Left colon (tissue), 2 donors: ENCODE results near the gene MED17. TPM values are rescaled to one million over a fixed set of nuclear protein-coding genes. Genes with fewer than 3 reads are reported as not detected.
A peak's percentile ranks its signal among the peaks of the same experiment; 100 is the strongest.
"Not testable (repeated sequence)": the region's sequence is repeated elsewhere in the genome, so short reads cannot be mapped to it uniquely, and the experiment has no call there.

Experiments
- ATAC-seq: fragments of 200-7000 bp; cut with Tn5 transposase; one replicate; pipeline ENCODE4 v1.9.1; 2020; ENCODE audit warnings: mild to moderate bottlenecking, moderate library complexity
- DNase-seq, 2 donors: peaks; one replicate each; pipeline ENCODE4 v3.0.0-alpha.2; 2020
- intact Hi-C, 2 donors: fragments of 100-400 bp; cut with DNase I in 1 of 2; cut with micrococcal nuclease in 1 of 2; formaldehyde crosslinking; loops; one replicate each; pipeline versions ENCODE4 v1.11.2 to v1.14.0; 2022; cut with DNase I, micrococcal nuclease
- long read RNA-seq: library from polyadenylated mRNA; unstranded; transcript quantifications from one replicate; pipeline ENCODE4 v2.0.0, GENCODE V29; 2021
- total RNA-seq, 2 donors: library from RNA; stranded (reverse); fragmentation: NEBNext Ultra II Directional; extraction: Animal tissue kit (Norgen Biotek cat#: 25700); gene quantifications; one replicate each; pipeline ENCODE4 v1.2.1, GENCODE V29; 2021
- donor health status: DM: no; HTN: no; CAD: no.
- donor health status: DM: yes; HTN: yes; CAD: no.

Gene MED17, protein sequence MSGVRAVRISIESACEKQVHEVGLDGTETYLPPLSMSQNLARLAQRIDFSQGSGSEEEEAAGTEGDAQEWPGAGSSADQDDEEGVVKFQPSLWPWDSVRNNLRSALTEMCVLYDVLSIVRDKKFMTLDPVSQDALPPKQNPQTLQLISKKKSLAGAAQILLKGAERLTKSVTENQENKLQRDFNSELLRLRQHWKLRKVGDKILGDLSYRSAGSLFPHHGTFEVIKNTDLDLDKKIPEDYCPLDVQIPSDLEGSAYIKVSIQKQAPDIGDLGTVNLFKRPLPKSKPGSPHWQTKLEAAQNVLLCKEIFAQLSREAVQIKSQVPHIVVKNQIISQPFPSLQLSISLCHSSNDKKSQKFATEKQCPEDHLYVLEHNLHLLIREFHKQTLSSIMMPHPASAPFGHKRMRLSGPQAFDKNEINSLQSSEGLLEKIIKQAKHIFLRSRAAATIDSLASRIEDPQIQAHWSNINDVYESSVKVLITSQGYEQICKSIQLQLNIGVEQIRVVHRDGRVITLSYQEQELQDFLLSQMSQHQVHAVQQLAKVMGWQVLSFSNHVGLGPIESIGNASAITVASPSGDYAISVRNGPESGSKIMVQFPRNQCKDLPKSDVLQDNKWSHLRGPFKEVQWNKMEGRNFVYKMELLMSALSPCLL
- 10 to 100 TPM; 22.6 to 25.6 TPM for total RNA-seq
- long read RNA-seq, full-length matches to known transcripts = 26 of 28 reads
- long read RNA-seq, partial matches to known transcripts = 1 of 28 reads
- long read RNA-seq, other reads (novel, unspliced or antisense) = 1 of 28 reads

DNA sequence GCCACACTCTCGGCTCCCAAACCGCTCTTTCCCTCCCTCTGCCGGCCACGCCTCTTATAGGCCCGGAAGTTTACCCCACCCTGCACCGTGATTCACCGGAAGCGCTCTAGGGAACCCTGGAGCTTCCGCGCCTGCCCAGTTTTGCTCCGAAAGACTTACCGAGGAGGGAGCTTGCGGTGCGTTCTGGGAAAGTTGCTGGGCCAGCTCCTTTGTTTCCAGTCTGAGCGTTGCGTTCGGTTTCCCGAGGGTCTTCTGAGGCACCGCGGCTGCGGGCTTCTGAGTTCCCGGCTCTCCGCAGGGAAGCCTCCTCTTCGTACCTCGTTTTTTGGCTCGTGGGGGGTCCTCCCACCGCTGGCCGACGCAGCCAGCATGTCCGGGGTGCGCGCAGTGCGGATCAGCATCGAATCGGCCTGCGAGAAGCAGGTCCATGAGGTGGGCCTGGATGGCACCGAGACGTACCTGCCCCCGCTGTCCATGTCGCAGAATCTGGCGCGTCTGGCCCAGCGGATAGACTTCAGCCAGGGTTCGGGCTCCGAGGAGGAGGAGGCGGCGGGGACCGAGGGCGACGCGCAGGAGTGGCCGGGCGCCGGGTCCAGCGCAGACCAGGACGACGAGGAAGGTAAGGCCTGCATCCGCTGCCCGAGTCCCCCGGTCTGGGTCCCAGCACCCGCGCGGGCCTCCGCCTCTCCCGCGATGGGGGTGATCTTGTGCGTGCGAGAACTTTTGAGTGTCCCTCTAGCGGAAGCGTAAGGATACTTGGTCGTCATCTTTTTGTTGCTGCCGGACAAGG, at the start of gene MED17:
TSS of gene MED17 (plus strand) at position 138 of the 790 bp plus-strand sequence. CDS start at position 370, 232 bp downstream.
- DNase-seq (peak; percentile 92 to 94), ATAC-seq (peak; percentile 99)
- intact Hi-C loops = loop anchor here in 1 of 2 donors (5.0 kb wide), 1 partner anchor 42 kb away; the partner anchor contains the start of genes C11orf54 and TAF1D

- intact Hi-C loops = no loop called here
- ATAC-seq = no peak
- no peak for DNase-seq
These were observed 49.5 kb upstream of the MED17 start for GRCh38 chr11:93734427-93735222.

GRCh38 chr11:93735627-93736026, 48.5 kb upstream of the MED17 start:
- ATAC-seq (no peak), DNase-seq (no peak)
- intact Hi-C loops = no loop called here

- DNase-seq = no peak
- no peak for ATAC-seq
- intact Hi-C loops = no loop called here
These were observed 48.0 kb upstream of the MED17 start for GRCh38 chr11:93736129-93736528.

DNA sequence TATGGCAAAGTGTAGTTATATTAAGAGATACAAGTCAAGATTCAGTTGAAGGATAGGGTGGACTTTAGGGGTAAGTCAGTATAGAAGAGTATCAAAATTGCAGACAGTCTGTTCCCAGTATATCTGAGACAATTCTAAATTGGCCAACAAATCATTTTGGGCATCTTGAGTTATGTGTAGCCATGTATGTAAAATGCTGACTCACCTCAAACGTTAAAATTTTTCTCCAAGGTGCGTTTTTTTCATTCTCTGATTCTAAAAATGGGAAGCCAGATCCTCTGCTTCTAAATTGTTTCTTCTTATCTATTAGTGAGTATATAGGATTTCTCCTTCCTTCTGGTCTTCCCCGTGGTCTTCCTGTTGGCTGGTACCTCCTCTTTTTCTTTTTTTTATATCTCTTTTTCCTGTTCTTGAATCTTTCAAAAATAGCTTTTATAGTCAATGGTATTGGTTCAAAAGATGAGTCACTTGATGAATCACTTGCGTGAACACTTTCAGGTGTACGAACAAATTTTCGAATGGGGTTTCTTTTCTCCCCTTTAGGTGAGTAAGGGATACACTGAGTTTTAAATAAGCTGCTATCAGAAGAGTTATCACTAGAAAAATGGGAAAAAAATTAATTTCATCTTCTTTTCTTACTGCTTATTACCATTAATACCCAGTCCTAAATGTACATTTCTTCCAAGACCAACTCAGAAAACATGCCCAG, 46.0 kb upstream of the MED17 start:
- ATAC-seq = no peak

GRCh38 chr11:93738647-93739081, 45.4 kb upstream of the MED17 start:
- DNase-seq (no peak), ATAC-seq (no peak)
- intact Hi-C loops = no loop called here

More for the DNA sequence above, 46.0 kb upstream of the MED17 start:
- intact Hi-C loops = no loop called here
- no peak for DNase-seq

DNA sequence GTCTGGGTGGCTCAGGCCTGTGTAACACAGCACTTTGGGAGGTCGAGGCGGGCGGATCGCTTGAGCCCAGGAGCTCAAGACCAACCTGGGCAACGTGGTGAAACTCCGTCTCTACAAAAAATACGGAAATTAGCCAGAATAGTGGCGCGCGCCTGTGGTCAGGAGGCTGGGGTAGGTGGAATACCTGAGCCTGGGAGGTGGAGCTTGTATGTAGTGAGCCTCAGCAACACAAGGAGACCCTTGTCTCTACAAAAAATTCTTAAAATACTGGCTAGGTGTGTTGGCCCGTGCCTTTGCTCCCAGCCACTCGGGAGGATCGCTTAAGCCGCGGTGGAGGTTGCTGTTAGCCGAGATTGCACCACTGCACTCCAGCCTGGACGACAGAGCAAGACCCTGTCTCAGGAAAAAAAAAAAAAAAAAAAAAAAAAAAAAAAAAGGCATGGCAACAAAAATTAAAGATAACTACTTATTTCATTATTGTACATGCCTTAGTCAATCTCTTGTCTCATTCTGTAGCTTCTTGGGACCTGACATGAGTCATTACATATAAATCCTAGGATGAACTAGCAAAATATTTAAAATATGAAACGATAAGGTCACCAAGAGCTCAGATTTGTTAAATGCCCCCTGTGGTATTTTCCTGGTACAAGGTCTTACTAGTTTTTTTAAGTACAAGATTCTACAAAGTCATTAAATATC, 43.9 kb upstream of the MED17 start:
- intact Hi-C loops = loop anchor here in 1 of 2 donors (5.0 kb wide), 1 partner anchor 42 kb away; the partner anchor contains the start of gene MED17
- DNase-seq = peak in 1 of 2 donors; percentile 48
- ATAC-seq = peak; percentile 3

DNA sequence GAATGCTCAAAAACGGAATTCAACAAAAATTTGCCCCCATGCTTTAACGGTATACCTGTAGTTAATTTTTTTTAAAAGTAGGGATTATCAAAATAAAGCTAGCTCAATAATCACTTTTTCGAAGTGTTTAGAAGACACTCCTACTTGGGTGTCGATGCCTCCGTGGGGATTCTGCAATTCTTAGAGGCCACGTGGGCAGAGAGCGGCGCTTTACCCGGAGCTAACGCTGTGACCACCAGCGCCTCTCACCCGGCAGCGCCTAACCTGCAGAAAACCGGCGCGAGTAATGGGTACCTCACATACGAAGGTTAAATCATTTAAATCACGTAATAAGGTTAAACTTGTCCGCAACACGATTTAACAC, 43.4 kb upstream of the MED17 start:
- DNase-seq (peak; percentile 57 to 70), ATAC-seq (peak; percentile 57)
- intact Hi-C loops = loop anchor here in 1 of 2 donors (5.0 kb wide), 1 partner anchor 42 kb away; the partner anchor contains the start of gene MED17

DNA sequence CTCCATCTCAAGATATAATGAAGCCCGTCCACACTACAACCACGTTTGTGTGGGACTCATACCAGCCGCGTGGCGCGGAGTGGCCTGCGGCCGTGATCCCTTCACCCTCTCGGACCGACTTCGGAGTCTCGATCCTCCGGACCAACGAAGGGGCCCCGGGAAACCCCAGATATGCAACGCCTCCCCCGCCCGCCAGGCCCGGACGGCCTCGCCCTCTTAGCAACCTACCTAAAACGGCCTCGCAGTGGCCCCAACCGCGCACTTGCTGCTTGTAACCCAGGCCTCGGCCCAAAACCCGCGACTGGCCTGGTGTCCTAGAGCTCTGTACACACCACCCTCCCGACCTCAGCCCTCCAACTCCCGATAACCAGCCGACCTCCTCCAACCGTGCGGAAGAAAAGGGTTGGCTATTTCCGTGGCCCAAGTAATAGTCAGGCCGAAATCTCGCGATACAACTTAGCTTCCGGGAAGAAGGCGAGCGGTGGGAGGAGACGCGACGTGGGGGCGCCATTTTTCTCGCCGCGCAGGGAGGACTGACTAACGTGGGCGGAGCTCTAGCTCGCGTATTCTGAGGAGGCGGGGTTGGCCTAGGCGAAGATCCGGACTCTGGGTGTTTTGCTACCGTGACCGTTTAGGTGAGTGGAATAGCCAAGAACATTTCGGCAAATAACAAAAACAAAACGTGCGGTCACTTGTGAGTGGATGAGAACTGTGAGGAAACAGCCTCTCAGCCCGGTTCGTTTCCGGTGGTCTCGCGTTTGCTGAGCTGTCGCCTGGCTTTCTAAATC, 42.8 kb upstream of the MED17 start, which contains the start of the genes C11orf54 and TAF1D:
TSS of gene C11orf54 (plus strand) at position 579 of the 788 bp plus-strand sequence. CDS start 5,722 bp downstream, outside the sequence.
TSS of gene TAF1D (minus strand) at position 402 of the 788 bp plus-strand sequence. CDS start 2,191 bp downstream, outside the sequence.
- peak; percentile 98 for DNase-seq
- intact Hi-C loops = loop anchor here in 1 of 2 donors (5.0 kb wide), 1 partner anchor 41 kb away; the partner anchor contains the start of gene MED17
- ATAC-seq = peak; percentile 90

GRCh38 chr11:93741882-93742226, 42.2 kb upstream of the MED17 start:
- intact Hi-C loops = loop anchor here in 1 of 2 donors (5.0 kb wide), 1 partner anchor 40 kb away; the partner anchor contains the start of gene MED17
- ATAC-seq (peak; percentile 74), DNase-seq (peak in 1 of 2 donors; percentile 68)

DNA sequence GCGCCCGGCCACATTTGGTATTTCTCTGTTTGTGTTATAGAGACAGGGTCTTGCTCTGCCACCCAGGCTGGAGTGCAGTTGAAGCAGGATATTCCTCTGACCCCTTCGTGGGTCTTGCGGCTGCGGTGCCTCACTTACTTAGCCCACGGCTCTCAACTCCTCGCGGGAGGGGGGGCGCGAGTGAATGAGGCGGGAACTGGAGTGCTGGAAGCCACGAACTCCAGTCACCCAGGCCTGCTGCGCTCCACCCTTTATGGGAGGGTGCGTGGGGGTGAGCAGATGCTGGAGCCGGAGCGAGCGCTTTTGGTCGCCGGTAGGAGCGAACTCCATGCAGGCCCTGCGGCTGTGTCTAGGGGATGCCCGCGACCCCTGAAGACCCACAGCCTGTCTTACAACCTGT, 40.8 kb upstream of the MED17 start:
- no peak for ATAC-seq
- intact Hi-C loops = loop anchor here in 1 of 2 donors (5.0 kb wide), 1 partner anchor 39 kb away; the partner anchor contains the start of gene MED17
- peak in 1 of 2 donors; percentile 35 for DNase-seq

DNA sequence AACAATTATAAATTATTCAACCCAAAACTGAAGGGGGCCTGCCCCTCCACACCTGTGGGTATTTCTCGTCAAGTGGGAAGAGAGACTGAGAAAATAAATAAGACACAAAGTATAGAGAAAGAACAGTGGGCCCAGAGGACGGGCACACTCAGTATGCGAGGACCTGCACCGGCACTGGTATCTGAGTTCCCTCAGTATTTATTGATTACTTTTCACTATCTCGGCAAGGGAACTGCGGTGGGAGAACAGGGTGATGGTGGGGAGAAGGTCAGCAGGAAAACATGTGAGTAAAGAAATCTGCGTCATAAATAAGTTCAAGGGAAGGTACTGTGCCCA, 39.4 kb upstream of the MED17 start:
- DNase-seq (no peak), ATAC-seq (no peak)
- intact Hi-C loops = loop anchor here in 1 of 2 donors (5.0 kb wide), 1 partner anchor 38 kb away; the partner anchor contains the start of gene MED17

DNA sequence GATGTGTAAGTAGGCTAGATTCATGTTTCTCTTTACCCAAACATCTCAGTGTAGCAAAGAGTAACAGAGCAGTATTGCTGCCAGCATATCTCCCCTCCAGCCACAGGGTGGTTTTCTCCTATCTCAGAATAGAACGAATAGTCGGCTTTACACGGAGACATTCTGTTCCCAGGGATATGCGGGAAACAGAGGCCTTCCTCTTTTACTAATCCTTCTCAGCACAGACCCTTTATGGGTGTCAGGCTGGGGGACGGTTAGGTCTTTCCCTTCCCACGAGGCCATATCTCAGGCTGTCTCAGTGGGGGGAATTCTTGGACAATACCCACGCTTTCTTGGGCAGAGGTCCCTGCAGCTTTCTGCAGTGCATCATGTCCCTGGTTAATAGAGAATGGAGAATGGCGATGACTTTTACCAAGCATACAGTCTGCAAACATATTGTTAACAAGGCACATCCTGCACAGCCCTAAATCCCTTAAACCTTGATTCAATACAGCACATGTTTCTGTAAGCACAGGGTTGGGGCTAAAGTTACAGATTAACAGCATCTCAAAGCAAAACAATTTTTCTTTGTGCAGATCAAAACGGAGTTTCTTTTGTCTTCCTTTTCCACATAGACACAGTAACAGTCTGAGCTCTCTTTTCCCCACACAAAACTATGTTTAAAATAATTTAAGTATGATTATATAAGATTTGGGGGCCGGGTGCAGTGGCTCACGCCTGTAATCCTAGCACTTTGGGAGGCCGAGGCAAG, 38.9 kb upstream of the MED17 start:
- DNase-seq, ATAC-seq, intact Hi-C loops: not testable (repeated sequence)

GRCh38 chr11:93746101-93746500, 38.0 kb upstream of the MED17 start:
- ATAC-seq = no peak
- no peak for DNase-seq
- intact Hi-C loops = no loop called here

DNA sequence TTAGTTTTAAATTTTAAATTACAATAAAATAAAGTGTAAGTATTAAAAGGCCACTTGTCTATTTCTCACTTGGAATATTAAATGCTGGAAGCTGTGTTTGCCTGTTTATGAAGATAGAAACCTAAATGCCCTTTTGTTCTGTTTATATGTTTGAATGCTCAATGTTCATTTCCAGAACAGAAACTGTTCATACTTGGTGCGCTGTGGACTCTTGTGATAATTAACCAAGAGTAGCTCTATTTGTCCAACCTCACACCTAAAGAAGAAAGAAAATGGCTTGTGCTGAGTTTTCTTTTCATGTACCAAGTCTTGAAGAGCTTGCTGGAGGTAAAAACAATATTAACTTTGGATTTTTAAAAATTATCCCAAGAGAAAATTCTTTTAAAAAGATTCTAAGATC, 37.0 kb upstream of the MED17 start:
- intact Hi-C loops = no loop called here
- no peak for ATAC-seq
- DNase-seq = no peak
